ENCODE results near the gene LMX1A.

Gene LMX1A

DNA sequence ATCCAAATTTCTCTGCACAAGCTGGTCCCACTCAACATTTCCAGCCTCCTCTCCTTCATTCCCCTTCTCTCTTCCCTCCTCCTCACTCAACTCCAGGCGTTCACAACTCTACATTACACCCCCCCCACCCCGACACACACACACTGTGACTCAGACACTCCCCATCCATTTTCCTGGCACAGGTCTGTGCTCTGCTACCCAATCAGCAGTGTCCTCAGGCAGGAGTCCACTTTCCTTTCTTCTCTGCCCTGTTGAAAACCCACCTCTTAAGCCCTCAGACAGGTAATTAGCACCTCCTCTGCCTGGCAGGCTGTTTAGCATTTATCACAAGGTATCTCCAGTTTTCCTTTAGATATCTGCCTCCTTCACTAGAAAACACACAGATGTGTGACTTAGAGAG lies 8.8 kb upstream of the LMX1A start:
- DNase-seq, result no peak

DNA sequence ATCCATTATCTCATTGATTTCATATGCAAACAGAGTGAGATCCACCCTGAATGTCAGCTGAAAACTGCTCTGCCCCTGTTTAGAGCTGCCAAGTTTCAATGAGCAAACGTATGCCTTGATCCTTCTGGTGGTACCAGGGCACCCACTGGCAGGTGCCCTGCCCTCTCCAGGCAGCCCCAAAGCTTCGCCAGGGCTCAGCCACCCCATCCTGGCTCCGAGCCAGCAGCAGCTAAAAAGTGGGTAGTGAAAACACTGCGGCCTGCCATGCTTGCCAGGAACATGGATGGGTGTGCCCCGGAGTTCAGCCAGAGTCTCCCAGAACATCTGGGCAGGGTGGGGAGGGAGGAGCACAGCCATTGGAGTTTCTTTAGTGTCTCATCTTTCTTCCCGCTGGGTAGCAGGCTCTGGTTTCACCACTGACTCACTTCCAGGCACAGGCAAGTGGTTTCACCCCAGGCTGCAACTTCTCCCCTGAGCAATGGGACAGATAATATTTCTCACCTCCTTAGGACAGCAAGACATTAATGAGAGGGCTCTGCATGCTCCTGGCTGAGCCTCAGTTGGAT lies 8.1 kb upstream of the LMX1A start:
- peak in 1 of 2 experiments; percentile 13 for DNase-seq

GRCh38 chr1:165356876-165357275 lies 361 bp upstream of the LMX1A start:
- no peak for DNase-seq

DNA sequence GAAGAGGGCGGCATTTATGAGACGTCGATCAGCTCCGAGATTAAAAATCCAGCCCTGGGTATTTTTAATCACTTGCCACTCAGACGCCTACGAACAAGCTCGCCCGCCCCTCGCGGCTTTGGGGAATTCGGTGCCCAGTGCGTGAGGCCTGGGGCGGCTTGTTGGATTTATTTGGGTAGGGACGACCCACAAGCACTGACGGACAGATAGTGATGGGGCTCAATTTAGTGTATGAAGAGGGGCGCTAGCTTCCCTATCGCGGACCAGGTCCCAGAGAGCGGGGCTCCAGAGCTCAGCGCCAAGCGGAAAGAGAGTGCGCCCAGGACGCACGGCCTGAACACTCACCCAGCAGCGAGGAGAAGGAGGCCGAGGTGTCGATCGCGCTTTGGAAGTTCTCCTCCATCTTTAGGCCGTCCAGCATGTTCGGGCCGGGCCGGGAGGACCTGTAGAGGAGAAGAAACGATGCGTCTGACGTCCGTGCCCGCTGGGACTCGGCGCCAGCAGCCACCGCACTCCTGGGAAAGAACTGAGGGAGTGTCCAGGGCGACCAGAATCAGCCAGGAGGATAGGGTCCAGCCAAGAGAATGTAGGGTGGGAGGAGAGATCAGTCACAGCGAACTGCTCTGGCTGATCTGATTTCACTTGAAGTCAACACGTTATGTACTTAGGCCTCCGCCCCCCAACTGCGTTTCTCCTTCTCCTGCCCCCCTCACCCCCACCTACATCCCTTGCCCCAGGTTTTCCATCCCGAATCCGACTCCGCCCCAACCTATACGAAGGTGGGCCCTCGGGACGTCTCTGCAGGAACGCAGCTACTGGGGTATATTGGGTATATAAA lies 1.2 kb downstream of the LMX1A start:
- DNase-seq, result peak in 1 of 2 experiments; percentile 44

DNA sequence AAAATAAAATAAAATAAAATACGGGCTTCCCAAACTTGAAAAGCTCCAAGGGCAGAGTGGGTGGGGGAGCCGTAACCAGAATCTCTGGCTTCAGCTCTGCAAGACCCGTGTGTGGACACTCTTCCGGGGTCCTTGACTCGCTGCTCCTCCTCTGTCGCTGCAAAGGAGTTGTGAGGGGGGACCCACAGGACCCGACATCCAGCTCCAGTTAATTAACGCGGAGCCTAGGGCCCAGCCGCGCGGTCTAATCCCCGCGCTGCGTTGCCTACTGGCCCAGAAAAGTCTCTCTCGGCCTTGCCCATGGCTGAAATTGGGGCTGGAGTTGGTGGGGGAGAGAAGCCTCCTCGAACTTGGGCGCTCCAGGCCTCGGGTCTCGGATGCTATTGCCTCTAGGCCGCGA lies 1.8 kb downstream of the LMX1A start:
- no peak for DNase-seq

- no peak for DNase-seq
These were observed 2.5 kb downstream of the LMX1A start for GRCh38 chr1:165353731-165354671.

- DNase-seq, result peak in 1 of 2 experiments; percentile 44
These were observed 3.8 kb downstream of the LMX1A start for GRCh38 chr1:165352442-165353293.

GRCh38 chr1:165351863-165352441 lies 4.6 kb downstream of the LMX1A start:
- DNase-seq, result peak in 1 of 2 experiments; percentile 22

- DNase-seq, result peak; percentile 23 to 61
These were observed 5.7 kb downstream of the LMX1A start for GRCh38 chr1:165350840-165351239.

- no peak for DNase-seq
These were observed 11.0 kb downstream of the LMX1A start for GRCh38 chr1:165345502-165345901.

DNA sequence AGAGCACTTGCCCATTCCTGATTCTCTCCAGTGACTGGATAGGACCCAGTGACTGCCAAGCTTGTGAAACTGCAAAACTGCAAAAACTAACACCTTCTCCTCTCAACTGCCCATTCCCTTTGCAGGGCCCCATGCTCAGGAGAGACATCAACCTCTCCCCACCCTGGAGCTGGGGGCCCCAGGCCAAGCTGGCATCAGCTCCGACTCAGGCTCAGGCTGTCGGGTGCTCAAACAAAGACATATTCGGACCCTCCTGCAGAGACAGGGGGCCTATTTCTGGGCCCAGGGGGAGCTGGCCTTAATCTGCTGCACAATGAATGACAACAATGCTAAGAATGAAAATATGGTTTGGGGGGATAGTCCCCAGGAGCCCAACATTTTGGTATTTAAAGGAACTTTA lies 11.8 kb downstream of the LMX1A start:
- no peak for DNase-seq

- DNase-seq, result no peak
These were observed 12.3 kb downstream of the LMX1A start for GRCh38 chr1:165344198-165344597.

GRCh38 chr1:165342587-165342986 lies 13.9 kb downstream of the LMX1A start:
- peak in 1 of 2 experiments; percentile 15 for DNase-seq

DNA sequence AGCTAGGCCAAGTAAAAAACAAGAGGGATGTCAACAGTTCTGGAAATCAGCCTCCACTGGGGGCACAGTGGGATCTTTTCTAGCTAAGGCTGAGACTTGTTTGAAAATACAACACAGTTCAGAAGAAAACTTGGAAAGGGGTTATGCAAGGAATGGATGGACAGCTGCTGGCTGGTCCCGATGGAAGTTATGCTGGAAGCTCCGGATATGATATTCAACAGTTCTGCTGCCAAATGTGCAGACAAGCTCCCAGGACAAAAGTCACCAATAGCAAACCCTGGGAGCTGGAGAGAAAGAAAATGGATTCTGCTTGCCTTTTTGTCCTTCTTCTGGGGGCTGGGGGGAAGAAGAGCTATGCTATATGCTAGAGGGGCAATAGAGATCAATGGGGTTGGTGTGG lies 14.3 kb downstream of the LMX1A start:
- no peak for DNase-seq

DNA sequence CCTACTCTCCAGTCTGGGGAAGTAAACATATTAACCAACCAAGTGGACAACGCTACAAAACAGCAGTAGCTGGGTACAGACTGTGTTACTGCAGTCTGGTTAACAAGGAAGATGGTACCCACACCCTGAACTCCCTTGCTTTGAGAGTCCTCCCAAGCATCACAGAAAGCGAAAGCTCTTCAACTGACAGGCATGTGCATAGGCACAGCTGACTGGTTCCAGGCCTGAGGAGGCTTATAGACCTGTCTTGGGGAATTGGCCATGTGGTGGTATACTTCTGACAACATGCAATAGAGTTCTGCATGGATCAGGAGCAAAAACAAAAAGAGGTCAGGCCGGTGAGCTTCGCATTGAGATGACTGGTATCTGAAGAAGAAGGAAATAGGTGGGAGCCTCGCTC lies 17.4 kb downstream of the LMX1A start:
- no peak for DNase-seq

GRCh38 chr1:165330483-165330882 lies 26.0 kb downstream of the LMX1A start:
- no peak for DNase-seq

- DNase-seq, result no peak
These were observed 27.4 kb downstream of the LMX1A start for GRCh38 chr1:165329104-165329503.

GRCh38 chr1:165328136-165328535 lies 28.4 kb downstream of the LMX1A start:
- peak in 1 of 2 experiments; percentile 7 for DNase-seq

DNA sequence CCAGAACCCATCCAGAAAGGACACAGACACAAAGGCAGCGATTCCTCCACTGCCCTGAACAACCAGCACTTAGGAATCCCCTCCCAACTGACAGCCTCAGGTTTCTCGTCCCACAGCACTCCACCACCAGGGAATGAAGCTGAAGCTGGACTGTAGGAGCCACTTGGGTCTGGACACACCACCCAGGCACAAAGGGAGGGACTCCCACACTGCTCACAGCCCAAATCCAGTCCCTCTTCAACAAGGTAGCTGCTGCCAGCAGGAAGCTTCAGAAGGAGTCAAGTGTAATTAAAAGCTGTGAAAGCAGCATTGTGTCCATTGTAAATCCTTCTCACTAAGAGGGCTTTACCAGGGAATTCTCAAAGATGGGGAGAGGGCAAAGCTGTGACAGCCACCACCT lies 29.0 kb downstream of the LMX1A start:
- peak in 1 of 2 experiments; percentile 5 for DNase-seq

DNA sequence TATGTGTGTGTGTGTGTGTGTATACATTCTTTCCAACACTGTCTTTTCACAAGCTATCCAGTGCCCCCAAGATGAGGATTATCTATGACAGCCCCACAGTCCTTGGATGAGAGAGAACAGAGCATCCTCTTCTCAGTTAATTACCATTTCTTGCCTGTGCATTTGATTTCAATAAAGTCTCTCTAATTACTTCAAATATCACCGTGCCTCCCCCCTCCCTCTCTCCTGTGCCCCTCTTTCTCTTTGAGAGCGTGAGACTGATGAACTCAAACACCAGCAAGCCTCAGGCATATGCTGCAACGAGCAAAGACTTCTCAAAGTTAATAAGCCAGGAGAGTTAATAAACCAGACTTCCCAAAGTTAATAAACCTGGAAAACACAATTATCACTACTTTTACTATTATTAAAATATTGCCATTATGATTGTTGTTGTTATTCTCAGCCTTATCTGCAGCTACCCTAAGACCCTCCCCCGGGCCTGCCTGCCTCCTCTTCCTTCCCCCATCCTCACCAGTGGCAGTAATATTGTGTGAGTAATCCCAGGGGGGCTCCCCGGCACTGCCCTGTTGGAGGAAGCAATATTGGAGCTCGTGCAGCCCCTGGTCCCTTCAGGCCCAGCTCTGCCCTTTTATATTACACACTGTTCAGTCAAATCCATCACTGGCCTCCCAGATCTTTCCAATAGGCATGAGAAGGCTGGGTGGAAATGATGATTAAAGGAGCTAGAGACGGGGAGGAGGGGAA lies 30.9 kb downstream of the LMX1A start:
- DNase-seq, result no peak

- no peak for DNase-seq
These were observed 32.5 kb downstream of the LMX1A start for GRCh38 chr1:165324050-165324449.
